ENCODE data around the gene PCDHGA7.
"Not testable (repeated sequence)": the region's sequence is repeated elsewhere in the genome, so short reads cannot be mapped to it uniquely, and the experiment has no call there.

DNA sequence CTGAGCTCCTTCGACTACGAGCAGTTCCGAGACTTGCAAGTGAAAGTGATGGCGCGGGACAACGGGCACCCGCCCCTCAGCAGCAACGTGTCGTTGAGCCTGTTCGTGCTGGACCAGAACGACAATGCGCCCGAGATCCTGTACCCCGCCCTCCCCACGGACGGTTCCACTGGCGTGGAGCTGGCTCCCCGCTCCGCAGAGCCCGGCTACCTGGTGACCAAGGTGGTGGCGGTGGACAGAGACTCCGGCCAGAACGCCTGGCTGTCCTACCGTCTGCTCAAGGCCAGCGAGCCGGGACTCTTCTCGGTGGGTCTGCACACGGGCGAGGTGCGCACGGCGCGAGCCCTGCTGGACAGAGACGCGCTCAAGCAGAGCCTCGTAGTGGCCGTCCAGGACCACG, 49.8 kb downstream of the PCDHGA7 start:
- TF ChIP-seq, protein P1, sequence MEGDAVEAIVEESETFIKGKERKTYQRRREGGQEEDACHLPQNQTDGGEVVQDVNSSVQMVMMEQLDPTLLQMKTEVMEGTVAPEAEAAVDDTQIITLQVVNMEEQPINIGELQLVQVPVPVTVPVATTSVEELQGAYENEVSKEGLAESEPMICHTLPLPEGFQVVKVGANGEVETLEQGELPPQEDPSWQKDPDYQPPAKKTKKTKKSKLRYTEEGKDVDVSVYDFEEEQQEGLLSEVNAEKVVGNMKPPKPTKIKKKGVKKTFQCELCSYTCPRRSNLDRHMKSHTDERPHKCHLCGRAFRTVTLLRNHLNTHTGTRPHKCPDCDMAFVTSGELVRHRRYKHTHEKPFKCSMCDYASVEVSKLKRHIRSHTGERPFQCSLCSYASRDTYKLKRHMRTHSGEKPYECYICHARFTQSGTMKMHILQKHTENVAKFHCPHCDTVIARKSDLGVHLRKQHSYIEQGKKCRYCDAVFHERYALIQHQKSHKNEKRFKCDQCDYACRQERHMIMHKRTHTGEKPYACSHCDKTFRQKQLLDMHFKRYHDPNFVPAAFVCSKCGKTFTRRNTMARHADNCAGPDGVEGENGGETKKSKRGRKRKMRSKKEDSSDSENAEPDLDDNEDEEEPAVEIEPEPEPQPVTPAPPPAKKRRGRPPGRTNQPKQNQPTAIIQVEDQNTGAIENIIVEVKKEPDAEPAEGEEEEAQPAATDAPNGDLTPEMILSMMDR (IDR thresholded peaks at IDR 0.05): not testable (repeated sequence)
- not testable (repeated sequence) for TF ChIP-seq POLR2AphosphoS5 (IDR thresholded peaks at IDR 0.05; ENCODE audit: insufficient read depth in 1 of 2, low read depth in 1 of 2)
